A172 (cell line): ENCODE results near the gene ARPC2. TPM values are rescaled to one million over a fixed set of nuclear protein-coding genes. Genes with fewer than 3 reads are reported as not detected.
A peak's percentile ranks its signal among the peaks of the same experiment; 100 is the strongest.

Experiments
- DNase-seq: peaks from one replicate; pipeline ENCODE4 v3.0.0-alpha.2; 2015; ENCODE audit warnings: low spot score
- total RNA-seq: library from RNA; depleted of rRNA; stranded (reverse); fragments of >200 nt; shearing (Covaris generic); gene quantifications from 2 replicates; pipeline ENCODE4 v1.2.3, GENCODE V29; 2014

Gene ARPC2
- total RNA-seq, 1 experiment from 2014 or later: 489 TPM

DNA sequence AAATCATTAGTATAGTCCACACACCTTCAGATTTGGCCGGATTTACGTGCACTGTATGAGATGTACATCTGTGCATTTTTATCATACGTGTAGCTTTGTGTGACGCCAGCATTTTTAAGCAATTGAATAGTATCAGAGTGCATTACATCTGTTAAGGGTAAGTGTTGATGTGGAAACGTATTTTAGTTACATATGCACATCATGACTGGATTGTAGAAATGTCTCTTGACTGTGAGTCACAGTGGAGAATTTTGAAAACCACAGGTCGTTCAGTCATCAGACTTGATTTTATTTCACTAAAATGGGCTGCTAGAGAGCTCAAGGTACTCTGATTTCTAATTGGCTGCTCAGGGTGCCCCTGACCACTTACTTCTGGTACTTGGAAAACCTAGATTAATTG is 38.5 kb downstream of the ARPC2 start:
- peak; percentile 25 for DNase-seq

DNA sequence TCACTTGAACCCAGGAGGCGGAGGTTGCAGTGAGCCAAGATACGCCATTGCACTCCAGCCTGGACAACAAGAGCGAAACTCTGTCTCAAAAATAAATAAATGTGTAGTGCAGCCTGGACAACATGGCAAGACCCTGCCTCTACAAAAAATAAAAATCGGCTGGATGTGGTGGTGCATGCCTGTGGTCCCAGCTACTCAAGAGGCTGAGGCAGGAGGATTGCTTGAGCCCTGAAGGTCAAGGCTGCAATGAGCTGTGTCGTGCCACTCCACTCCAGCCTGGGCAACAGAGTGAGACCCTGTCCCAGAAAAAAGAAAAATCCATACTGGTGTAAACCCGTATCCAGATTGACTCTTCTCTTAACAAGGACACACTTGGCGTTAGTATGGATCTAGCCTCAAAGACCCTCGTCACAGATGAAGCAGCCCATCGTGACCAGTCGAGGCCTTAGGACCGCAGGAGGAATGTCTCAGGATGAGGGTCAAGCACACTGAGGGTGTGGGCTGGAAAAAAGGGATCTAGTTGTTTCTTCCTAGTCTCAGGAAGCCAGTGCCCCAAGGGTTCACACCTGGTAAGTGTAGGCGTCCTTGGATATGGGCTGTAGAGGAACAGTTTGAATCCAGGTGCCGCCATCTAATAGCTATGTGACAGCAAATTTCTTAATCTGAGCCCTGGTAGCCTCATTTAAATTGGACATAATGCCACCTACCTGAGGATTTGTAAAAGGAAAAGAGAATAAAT is 39.8 kb downstream of the ARPC2 start:
- DNase-seq: no peak

GRCh38 chr2:218257390-218257981 is 40.5 kb downstream of the ARPC2 start:
- peak; percentile 18 for DNase-seq

DNA sequence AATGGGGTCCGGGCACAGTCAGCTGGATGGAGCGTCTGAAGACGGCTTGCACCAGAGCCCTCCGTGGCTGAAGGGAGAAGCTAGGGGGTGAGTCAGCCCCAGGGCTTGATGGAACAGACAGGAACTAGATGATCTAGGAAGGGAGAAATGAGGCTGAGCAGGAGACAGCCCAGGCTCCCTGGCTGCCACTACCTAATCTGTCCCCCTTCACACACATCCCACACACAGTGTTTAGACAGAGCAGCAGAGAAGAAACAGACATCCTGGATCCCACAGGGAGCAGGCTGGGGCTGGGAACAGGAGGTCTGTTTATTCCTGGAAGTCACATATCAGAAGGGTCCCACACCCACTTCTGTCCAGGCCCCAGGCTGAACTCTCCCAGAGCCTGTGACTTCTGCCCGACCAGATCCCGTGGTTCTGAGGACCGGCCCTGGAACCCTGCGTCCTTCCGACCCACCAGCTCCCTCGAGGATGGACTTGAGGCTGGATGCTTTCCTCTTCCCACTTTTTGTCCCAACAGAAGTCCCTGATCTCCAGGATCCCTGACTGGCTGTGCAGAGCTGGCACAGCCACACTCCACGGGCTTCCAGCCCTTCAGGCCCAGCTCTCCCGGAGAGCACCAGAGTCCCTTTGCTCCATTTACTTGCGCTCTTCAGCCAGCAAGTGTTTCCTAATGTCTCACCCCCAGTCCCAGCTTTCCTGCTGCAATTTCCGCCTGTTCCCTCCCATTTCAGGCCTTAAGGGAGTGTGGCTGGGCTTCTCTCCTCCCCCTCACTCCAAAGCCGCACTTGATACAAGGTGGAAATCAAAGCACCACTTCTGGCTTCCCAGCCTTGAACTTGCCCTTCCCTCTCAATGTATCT is 42.3 kb downstream of the ARPC2 start:
- DNase-seq: no peak

DNA sequence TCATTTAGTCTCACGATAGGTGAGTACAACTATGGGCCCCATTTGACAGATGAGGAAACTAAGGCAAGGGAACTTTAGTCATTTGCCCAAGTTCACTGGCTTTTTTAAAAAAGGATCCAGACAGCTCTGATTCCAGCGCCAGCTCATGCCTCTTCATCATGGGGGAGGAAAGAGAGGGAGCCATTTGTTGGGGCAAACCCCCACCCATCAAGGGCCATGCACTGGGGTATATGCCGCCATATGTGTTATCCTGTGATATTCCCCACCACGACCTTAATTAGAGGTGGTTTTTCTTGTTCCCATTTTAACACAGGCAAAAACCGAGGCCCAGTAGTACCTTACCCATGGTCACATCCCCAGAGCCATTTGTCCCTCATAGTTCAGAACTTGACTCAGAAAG is 43.2 kb downstream of the ARPC2 start:
- no peak for DNase-seq

GRCh38 chr2:218260742-218261422 is 43.9 kb downstream of the ARPC2 start, which contains the start of gene GPBAR1:
GPBAR1 (plus strand) TSS chr2:218261015; CDS start chr2:218262725, 1,710 bp downstream.
- DNase-seq: no peak

GRCh38 chr2:218261423-218262236 is 44.6 kb downstream of the ARPC2 start:
- DNase-seq: no peak

- no peak for DNase-seq
Observed at GRCh38 chr2:218262237-218262600, 45.2 kb downstream of the ARPC2 start.

DNA sequence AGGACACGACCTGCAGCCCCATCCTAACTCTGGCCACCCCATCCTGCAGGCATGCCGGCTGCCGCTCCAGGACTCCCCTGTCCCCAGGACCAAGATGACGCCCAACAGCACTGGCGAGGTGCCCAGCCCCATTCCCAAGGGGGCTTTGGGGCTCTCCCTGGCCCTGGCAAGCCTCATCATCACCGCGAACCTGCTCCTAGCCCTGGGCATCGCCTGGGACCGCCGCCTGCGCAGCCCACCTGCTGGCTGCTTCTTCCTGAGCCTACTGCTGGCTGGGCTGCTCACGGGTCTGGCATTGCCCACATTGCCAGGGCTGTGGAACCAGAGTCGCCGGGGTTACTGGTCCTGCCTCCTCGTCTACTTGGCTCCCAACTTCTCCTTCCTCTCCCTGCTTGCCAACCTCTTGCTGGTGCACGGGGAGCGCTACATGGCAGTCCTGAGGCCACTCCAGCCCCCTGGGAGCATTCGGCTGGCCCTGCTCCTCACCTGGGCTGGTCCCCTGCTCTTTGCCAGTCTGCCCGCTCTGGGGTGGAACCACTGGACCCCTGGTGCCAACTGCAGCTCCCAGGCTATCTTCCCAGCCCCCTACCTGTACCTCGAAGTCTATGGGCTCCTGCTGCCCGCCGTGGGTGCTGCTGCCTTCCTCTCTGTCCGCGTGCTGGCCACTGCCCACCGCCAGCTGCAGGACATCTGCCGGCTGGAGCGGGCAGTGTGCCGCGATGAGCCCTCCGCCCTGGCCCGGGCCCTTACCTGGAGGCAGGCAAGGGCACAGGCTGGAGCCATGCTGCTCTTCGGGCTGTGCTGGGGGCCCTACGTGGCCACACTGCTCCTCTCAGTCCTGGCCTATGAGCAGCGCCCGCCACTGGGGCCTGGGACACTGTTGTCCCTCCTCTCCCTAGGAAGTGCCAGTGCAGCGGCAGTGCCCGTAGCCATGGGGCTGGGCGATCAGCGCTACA is 45.9 kb downstream of the ARPC2 start:
- DNase-seq: no peak

DNA sequence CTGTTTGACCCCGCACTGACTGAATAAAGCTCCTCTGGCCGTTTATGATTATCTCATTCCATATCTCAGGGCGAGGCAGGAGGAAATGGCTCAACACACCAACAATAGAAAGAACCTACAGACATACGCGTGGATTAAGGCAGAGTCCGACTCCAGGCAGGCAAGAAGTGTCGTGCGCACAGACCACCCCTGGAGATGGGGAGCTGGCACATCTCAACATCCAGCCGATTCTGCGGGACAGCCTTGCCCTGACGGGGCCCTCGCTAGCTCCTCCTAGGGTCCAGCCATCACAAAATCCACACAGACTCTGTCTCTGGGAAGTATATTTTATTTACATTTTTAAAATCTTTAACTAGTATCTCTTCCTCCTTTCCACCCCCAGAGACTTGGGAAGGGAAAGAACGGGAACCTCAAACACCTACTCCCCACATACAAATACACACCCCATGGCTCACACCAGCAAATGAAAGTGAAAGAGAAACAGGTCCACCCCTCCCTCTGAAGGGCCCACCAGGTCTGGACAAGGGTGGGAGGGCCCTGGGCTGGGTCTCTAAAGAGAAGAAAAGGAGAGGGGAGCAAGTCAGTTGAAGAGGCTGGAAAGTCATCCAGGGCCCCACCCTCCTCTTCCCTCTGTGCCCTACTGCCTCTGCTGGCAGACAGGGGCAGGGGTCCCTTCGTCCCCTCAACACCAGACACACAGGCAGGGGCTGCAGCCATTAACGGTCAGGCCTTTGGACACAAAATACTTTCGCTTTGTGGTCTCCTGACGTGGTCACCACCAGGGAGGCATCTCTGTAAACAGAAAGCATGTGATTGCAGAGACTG is 47.0 kb downstream of the ARPC2 start:
- DNase-seq: no peak

DNA sequence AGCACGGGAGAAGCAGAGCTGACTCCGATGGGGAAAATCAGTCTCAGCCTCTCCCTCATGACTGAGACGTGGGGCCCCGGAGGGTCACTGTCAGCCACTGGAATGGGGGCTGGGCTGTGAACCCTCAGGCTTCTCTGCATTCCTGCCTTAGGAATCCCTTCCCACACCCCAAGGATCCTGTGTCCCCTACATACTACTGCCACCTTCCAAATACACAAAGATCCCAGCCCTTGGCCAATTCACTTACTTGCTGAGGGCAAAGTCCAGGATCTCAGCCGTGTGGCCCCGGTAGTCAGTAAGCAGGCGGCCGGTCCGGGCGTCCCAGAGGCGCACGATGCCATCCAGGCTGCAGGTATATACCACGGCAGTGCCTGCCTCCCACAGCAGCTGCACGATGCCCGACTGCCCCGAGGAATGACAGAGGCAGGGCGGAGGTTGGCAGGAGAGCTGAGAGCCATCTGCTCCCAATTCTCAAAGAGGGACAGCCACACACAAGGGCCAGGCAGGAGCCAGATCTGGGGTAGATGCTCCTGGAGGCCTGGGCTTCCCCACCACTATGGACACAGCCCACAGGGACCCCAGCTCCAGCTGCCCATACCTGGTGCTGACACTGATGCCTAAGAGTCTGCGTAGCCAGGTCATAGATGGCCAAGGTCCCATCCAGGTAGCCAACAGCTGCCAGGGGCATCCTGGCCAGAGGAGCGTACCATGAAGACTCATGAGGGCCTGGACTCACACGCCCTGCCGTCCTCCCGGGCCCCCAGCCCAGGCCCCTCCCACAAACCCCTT is 48.0 kb downstream of the ARPC2 start:
- DNase-seq: no peak

DNA sequence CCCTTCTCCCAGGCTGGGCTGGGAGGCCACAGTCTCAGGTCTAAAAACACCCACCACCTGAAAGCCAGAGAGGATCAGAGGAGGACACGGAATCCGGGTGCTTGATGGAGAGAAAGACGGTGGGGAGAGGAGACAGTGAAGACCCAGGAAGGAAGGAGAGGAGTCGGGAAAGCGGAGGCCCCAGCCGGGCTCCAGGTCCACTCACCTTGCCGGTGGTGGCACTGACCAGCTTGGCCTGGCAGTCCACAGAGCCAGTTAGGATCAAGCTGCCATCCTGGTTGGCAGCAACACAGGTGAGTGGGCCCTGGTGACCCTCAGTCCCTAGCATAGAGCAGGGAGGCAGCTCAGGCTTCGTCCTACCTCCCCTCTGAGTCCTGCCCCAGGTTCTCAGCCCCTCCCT is 48.6 kb downstream of the ARPC2 start:
- DNase-seq: no peak

DNA sequence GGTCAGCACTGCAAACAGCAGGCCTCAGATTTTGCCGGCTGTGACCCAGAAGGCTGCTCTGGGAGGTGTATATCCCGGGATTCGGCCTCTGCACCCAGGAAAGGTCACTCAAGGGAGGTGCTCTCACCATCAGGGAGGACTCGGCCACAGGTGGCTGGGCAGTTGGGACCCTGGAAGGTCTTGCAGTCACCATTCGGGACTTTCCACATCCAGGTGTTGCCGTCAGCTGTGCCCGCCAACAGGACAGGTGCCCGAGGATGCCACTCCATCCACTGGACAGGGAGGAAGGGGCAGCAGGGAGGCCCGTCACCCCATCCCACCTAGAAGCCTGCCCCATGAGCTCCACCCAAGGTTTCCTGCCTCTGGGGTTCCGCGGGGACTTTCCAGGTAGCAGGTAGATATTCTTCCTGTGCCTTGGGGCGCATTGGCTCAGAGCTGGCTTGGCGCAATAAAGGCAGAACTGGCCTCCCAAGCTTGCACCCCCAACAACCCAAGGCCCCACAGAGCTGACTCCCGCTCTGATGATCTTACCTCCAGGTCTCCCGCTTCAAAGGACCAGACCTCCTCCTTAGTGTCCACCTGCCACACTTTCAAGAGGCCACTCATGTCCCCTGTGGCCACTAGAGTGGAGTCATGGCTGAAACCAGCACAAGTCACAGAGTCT is 49.5 kb downstream of the ARPC2 start:
- DNase-seq: no peak

DNA sequence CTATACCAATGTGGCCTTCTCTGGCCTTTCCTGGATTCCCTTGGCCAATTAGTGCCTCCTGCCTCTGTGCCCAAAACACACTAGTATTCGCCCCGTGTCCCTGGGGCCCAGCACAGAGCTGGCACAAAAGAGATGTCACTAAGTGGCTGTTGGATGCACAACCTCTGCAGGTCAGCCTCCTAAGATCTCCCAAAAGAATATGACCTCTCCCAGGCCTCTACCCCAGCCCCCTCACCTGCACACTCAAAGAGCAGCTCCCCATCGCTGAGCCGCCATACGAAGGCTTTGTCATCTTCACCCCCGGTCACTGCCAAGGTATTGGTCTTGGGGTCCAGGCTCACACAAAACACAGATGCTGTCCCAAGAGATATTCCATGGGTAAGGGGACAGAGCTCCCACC is 50.3 kb downstream of the ARPC2 start:
- no peak for DNase-seq

DNA sequence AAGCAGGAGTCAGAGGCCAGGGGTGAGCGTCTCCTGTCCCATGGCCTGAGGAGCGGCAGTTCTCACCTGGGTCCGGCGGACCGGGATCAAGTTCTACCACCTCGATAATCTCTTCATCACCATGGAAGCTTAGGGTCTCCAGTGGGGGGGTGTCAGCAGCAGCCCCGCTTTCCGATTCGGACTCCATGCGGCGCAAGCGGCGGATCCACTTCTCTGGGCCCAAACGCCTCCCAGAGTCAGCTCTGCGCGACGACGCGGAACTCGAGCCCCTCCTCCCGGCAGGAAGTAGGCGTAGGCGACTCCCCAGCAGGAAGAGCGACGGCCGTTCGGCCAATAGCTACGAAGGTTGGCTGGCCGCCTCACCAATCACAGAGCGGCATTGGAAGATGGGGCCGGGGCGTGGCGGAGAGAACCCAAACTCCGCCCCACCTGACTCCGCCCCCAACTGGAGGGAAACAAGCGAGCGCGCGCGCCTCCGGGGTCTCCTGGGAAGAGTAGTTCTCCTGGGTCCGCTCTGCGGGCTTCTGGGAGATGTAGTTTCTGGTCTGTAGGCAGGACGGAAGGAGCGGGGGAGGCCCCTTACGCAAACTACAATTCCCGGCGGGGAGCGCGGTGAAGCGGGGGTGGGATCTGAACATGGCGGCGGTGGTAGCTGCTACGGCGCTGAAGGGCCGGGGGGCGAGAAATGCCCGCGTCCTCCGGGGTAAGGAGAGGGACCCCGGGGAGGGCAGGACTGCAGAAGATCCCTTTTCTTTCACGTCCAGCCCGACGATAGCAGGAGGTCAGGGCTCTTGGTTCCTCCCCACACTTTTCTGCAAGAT is 53.1 kb downstream of the ARPC2 start, which contains the start of the genes AAMP and PNKD:
Gene AAMP (minus strand): TSS at position 238 of the 821 bp plus-strand sequence. CDS start 51 bp downstream, at position 187.
Gene PNKD (plus strand): TSS at position 620 of the 821 bp plus-strand sequence. CDS start 17 bp downstream, at position 637.
- peak; percentile 99 for DNase-seq

DNA sequence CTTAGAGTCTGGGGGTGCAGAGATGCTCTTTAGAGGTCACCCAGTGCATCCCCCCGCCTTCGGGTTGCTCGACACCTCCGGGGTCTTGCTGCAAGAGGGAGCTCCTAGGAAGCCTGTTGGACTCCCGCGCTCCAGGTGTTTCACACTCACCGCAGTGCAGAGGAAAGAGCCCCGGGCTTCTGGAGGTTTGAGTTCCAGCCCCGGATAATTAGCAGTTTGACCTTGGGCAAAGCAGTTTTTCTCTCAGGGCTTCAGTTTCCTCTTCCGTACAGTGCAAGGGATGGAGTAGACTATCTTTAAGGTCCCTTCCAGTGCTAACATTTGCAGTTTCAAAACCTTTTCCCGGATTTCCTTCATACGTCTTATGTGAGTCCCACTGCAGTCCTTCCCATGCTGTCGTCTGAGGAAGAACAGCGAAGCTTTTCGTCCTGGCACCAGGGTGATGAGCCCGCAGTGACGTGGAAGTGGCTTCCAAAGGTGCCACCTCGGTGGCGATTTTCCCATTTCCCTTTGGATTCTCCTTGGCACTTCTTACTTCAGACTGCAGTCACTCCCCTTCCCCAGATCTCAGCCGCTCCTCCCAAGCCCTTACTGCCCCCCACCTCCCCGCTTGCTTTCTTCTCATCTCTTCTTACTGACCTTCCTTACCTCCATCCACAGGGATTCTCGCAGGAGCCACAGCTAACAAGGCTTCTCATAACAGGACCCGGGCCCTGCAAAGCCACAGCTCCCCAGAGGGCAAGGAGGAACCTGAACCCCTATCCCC is 53.9 kb downstream of the ARPC2 start:
- no peak for DNase-seq
